GM18517 (cell line): ENCODE results near the gene TAGLN.
A peak's percentile ranks its signal among the peaks of the same experiment; 100 is the strongest.

Experiments used
- ATAC-seq: cut with Tn5 transposase; IDR thresholded peaks from one replicate; pipeline ENCODE4 v1.9.1; 2021; ENCODE audit warnings: mild to moderate bottlenecking, moderate library complexity; ENCODE audit not compliant: unreplicated experiment

TAGLN gene

GRCh38 chr11:117229931-117230285 lies 30.7 kb downstream of the TAGLN start:
- no peak for ATAC-seq

- no peak for ATAC-seq
These were observed 31.3 kb downstream of the TAGLN start for GRCh38 chr11:117230286-117230961.

GRCh38 chr11:117230999-117231841 lies 32.0 kb downstream of the TAGLN start:
- ATAC-seq = no peak

- ATAC-seq = no peak
These were observed 32.6 kb downstream of the TAGLN start, which contains the start of gene PCSK7 for GRCh38 chr11:117231842-117232091. PCSK7 (minus strand) TSS chr11:117232073; CDS start chr11:117229844, 2,229 bp downstream.

DNA sequence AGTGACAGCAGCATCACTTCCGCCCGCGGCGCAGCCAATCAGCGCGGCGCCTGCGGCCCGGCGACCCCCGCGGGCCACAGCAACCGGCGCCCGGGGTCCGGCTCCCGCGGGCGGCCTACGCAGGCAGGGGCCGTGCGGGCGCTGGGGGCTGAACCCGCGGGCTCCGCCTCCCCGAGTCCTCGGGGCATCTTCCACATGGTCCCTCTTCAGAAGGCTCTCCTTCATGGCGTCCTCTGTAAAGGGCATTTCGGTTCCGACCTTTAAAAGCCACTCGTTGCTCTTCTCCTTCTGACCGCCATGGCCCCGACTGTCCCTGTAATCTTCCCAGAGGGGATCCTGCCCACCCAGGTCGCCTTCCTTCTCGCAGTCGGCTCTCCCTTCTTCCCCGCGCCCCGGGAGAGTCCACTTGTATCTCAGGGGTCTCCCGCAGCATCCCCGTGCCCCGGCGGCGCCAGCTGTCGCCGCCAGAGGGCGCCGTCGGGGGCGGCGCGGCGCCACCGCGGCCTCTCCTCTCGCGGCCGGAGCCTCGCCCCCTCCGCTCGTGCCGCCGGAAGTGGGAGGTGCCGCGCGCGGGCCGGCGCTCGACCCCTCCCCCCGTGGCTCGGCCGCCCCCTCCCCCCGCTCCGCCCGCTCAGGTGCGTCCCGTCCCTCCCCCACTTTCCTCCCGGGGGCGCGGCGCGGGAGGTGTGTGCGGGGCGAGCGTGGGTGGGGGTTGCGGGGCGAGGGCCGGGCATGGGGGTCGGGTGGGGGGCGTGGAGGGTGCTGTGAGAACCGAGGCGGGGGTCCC lies 33.1 kb downstream of the TAGLN start, which contains the start of gene RNF214:
Gene RNF214 (plus strand): TSS at position 580 of the 787 bp plus-strand sequence. CDS start 1,602 bp downstream, outside the sequence.
- peak; percentile 55 for ATAC-seq

DNA sequence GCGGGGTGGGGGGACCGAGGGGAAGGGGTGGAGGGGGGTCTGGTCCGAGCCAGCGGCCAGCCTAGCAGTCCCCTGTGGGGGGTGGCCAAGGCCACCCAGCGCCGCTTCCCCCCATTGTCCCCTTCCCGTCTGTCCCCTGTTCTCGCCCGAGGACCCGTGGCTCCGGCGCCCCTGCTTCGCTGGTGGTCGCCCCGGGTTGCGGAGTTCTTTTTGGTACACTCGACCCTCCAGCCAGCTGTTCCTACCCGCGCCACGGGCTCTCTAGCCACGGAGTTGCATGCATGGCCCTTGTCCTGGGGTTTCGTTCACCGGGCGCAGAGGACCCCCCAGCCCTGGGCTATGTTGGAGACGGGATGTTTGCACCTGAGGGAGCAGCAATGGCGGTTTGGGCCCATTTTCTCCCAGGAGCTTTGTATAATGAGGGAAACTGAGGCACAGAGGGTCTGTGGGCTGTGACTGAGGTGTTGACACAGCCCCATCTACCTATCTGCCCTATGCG lies 33.8 kb downstream of the TAGLN start:
- no peak for ATAC-seq

GRCh38 chr11:117238221-117238620 lies 39.1 kb downstream of the TAGLN start:
- no peak for ATAC-seq

DNA sequence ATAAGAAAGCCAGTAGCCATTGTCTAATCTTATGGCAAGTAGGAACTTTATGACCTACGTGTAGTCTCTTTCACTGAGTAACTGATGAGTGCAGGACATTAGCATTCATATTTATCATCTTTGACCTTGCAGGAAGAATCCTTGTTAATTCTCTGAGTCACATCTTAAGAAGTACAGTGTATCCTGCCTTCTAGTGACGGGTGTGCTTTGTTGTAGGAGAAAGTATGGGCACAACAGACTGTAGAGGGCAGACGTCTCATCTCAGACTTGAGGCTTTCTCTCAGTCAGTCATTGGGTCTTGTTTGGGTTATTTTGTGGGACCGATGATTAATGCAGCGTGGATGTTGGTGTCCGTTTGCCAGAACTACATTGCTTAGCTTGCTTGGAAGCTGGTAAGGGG lies 40.1 kb downstream of the TAGLN start:
- ATAC-seq = no peak

GRCh38 chr11:117248341-117248740 lies 49.2 kb downstream of the TAGLN start:
- ATAC-seq = no peak

DNA sequence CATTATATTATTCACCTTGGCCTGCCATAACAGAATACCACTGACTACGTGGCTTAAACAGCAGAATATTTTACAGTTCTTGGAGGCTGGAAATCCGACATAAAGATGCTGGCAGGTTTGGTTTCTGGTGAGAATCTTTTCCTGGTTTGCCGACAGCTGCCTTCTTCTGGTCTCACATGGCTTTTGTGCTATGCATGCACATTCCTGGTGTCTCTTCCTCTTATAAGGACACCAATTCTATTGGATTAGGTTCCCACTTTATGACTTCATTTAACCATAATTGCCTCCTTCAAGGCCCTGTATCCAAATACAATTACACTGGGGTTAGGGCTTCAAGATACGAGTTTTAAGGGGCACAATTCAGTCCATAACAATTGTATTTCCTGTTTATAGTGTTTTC lies 50.4 kb downstream of the TAGLN start:
- ATAC-seq = no peak

DNA sequence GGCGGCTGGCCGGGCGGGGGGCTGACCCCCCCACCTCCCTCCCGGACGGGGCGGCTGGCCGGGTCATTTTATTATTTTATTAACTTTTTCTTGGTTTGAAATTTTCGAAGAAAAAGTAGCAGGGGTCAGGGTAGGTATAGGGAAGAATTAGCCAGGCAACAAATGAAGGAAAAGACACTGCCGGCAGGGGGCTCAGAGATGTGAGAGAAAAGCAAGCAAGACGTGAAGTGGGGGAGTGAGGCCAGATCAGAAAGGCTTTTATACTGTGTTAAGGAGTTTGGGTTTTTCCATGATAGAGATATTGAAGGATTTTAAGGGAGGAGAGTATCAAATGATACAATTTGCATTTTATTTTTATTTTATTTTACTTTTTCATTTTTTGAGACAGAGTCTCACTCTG lies 52.3 kb downstream of the TAGLN start:
- no peak for ATAC-seq

- ATAC-seq = no peak
These were observed 56.8 kb downstream of the TAGLN start for GRCh38 chr11:117255966-117256365.

GRCh38 chr11:117256573-117256972 lies 57.4 kb downstream of the TAGLN start:
- ATAC-seq = no peak
